ENCODE measurements around the gene CDH4.

The CDH4 gene

GRCh38 chr20:61723529-61724257 lies 471.6 kb downstream of the CDH4 start:
- H3K27ac ChIP-seq = no peak overlapping the region
- peaks cover 0 to 2% of the 10 kb centered on the region in 2 experiments for H3K4me1 ChIP-seq (ENCODE audit: control insufficient read depth in 1 of 2, insufficient read depth in 1 of 2, low read depth in 1 of 2, low read length in 1 of 2)
- H3K9me3 ChIP-seq = no peaks in the 10 kb centered on the region
- no peaks in the 10 kb centered on the region for H3K27me3 ChIP-seq
- no peaks in the 10 kb centered on the region for H3K36me3 ChIP-seq
- no peak overlapping the region for H3K4me3 ChIP-seq (ENCODE audit: low read depth in 1 of 2, low read length in 1 of 2)
- TF ChIP-seq, protein P1, sequence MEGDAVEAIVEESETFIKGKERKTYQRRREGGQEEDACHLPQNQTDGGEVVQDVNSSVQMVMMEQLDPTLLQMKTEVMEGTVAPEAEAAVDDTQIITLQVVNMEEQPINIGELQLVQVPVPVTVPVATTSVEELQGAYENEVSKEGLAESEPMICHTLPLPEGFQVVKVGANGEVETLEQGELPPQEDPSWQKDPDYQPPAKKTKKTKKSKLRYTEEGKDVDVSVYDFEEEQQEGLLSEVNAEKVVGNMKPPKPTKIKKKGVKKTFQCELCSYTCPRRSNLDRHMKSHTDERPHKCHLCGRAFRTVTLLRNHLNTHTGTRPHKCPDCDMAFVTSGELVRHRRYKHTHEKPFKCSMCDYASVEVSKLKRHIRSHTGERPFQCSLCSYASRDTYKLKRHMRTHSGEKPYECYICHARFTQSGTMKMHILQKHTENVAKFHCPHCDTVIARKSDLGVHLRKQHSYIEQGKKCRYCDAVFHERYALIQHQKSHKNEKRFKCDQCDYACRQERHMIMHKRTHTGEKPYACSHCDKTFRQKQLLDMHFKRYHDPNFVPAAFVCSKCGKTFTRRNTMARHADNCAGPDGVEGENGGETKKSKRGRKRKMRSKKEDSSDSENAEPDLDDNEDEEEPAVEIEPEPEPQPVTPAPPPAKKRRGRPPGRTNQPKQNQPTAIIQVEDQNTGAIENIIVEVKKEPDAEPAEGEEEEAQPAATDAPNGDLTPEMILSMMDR (IDR thresholded peaks at IDR 0.05) = no peak

DNA sequence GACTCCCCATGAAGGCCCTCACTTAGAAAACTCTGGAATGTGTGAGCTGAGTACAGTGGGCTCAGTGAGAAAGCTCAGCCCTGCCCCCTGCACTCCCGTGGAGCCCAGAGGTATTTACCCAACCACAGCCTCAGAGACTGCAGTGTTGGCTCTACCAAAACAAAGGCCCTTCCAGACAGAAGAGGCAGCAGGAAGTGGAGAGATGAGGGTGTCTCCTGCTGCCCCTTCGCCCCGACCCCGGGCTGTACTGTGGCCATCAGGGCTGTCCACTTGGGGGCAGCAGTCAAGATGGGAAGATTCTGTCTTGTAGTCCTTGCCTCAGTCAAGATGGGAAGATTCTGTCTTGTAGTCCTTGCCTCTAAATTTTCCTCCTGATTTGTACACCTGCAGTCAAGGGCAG lies 472.3 kb downstream of the CDH4 start:
- Histone ChIP-seq H3K4me3 (ENCODE audit: low read depth in 1 of 2, low read length in 1 of 2) (no peak overlapping the region), H3K9me3 (no peaks in the 10 kb centered on the region), H3K36me3 (no peaks in the 10 kb centered on the region), H3K27me3 (no peaks in the 10 kb centered on the region), H3K4me1 (ENCODE audit: control insufficient read depth in 1 of 2, insufficient read depth in 1 of 2, low read depth in 1 of 2, low read length in 1 of 2) (no peaks in the 10 kb centered on the region), H3K27ac (no peak overlapping the region)
- TF ChIP-seq, protein P1 (IDR thresholded peaks at IDR 0.05) = no peak

GRCh38 chr20:61725145-61725544 lies 473.1 kb downstream of the CDH4 start:
- Histone ChIP-seq H3K27me3 (no peaks in the 10 kb centered on the region), H3K4me3 (ENCODE audit: low read depth in 1 of 2, low read length in 1 of 2) (no peak overlapping the region), H3K36me3 (no peaks in the 10 kb centered on the region), H3K4me1 (ENCODE audit: control insufficient read depth in 1 of 2, insufficient read depth in 1 of 2, low read depth in 1 of 2, low read length in 1 of 2) (no peaks in the 10 kb centered on the region), H3K9me3 (no peaks in the 10 kb centered on the region), H3K27ac (no peak overlapping the region)
- TF ChIP-seq, protein P1 (IDR thresholded peaks at IDR 0.05) = no peak

DNA sequence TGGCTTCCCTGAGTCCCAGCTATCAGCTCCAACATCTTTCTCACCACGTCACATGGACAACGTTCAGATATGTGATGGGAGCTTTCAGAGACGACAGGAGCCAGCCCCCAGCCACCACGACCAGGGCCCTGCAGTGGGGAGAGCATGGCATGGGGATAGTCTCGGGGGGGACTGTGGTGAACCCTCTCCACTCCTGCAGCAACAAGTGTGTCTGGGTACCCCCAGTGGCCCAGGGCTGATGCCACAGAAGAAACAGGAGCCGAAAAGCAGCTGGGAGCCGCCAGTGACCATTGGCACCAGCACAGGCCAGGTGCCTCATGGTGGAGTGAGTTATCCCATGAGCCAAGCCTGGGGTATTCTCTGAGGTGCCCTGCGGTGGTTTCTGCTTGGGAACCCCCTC lies 473.9 kb downstream of the CDH4 start:
- Histone ChIP-seq H3K4me3 (ENCODE audit: low read depth in 1 of 2, low read length in 1 of 2) (no peak overlapping the region), H3K27ac (no peak overlapping the region), H3K9me3 (no peaks in the 10 kb centered on the region), H3K4me1 (ENCODE audit: control insufficient read depth in 1 of 2, insufficient read depth in 1 of 2, low read depth in 1 of 2, low read length in 1 of 2) (no peaks in the 10 kb centered on the region), H3K27me3 (no peaks in the 10 kb centered on the region), H3K36me3 (no peaks in the 10 kb centered on the region)
- TF ChIP-seq, protein P1 (IDR thresholded peaks at IDR 0.05) = no peak

GRCh38 chr20:61726979-61727378 lies 474.9 kb downstream of the CDH4 start:
- H3K4me3 ChIP-seq (ENCODE audit: low read depth in 1 of 2, low read length in 1 of 2) = no peak overlapping the region
- H3K36me3 ChIP-seq = no peaks in the 10 kb centered on the region
- TF ChIP-seq, protein P1 (IDR thresholded peaks at IDR 0.05) = no peak
- no peaks in the 10 kb centered on the region for H3K27me3 ChIP-seq
- no peaks in the 10 kb centered on the region for H3K9me3 ChIP-seq
- no peak overlapping the region for H3K27ac ChIP-seq
- H3K4me1 ChIP-seq (ENCODE audit: control insufficient read depth in 1 of 2, insufficient read depth in 1 of 2, low read depth in 1 of 2, low read length in 1 of 2) = no peaks in the 10 kb centered on the region
